Esophagus muscularis mucosa (tissue), 4 donors: ENCODE data around the gene SEPTIN5.

Source experiments
- CTCF ChIP-seq, 3 experiments: fragments of 200-600 bp in 2 of 3; fragments of 450-650 bp in 1 of 3; sonication (generic) in 2 of 3; IDR thresholded peaks; one replicate each; pipeline ENCODE4 v1.5.1; 2017 to 2019; ENCODE audit warnings: antibody characterized with exemption in 3 of 3, mild to moderate bottlenecking in 2 of 3, moderate library complexity in 1 of 3
- EP300 ChIP-seq: sonication (generic); formaldehyde crosslinking; IDR thresholded peaks from one replicate; pipeline ENCODE4 v1.6.1; 2017; ENCODE audit warnings: antibody characterized with exemption
- POLR2A ChIP-seq: fragments of 450-650 bp; IDR thresholded peaks from one replicate; pipeline ENCODE4 v1.6.1; 2017; ENCODE audit warnings: antibody characterized with exemption, moderate library complexity, mild to moderate bottlenecking, low read depth
- POLR2AphosphoS5 ChIP-seq, 2 donors: sonication (generic); formaldehyde crosslinking; IDR thresholded peaks; one replicate each; pipeline ENCODE4 v1.6.1; 2017; ENCODE audit warnings: antibody characterized with exemption in 2 of 2

DNA sequence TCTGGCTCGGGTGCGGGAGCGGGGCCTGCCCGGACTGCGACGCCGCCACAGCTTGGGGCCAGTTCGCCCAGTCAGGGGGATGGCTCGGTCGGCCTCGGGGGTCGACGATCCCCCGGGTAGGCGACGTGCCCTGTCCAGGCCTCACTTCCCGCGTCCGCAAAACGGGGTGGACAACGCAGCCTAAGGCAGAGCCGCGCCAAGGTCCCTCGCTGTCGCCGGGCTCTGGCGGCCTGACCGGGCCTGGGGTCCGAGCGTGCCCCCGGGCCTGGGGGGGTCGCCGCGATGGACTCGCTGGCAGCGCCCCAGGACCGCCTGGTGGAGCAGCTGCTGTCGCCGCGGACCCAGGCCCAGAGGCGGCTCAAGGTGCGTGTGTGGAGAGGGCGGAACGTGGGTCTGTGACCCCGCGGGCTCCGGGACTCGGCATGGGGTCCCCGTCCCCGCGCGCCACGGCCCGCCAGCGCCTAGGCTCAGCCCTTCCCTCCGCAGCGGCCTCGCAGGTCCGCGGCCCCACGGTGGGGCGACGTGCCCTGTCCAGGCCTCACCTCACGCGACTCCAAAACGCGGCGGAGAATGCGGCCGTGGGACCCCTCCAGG, 4.2 kb downstream of the SEPTIN5 start:
- TF ChIP-seq CTCF (IDR thresholded peaks at IDR 0.05) (no peak), EP300 (no peak), POLR2AphosphoS5 (IDR thresholded peaks at IDR 0.05) (no peak), POLR2A (no peak)
